Chondrocyte (in vitro differentiated cells): ENCODE measurements around the gene GALNT13. TPM values are rescaled to one million over a fixed set of nuclear protein-coding genes. Genes with fewer than 3 reads are reported as not detected.

ENCODE experiments used
- DNase-seq: peaks from one replicate; pipeline ENCODE4 v3.0.0; 2021; ENCODE audit warnings: mixed read lengths, low spot score
- H3K27ac Mint-ChIP-seq: one replicate; pipeline ENCODE4 v1.8.0; 2021; ENCODE audit warnings: mild to moderate bottlenecking, moderate library complexity, mixed read lengths; ENCODE audit not compliant: unreplicated experiment
- H3K27me3 Mint-ChIP-seq: 2 replicates; pipeline ENCODE4 v1.8.0; 2021; ENCODE audit warnings: low read depth, mixed read lengths
- H3K36me3 Mint-ChIP-seq: 2 replicates; pipeline ENCODE4 v1.8.0; 2021; ENCODE audit warnings: low read depth, mixed read lengths
- H3K4me1 Mint-ChIP-seq: 2 replicates; pipeline ENCODE4 v1.8.0; 2021; ENCODE audit warnings: low read depth, mild to moderate bottlenecking, mixed read lengths
- H3K4me3 Mint-ChIP-seq: one replicate; pipeline ENCODE4 v1.8.0; 2021; ENCODE audit warnings: mild to moderate bottlenecking, moderate library complexity, mixed read lengths; ENCODE audit not compliant: unreplicated experiment
- H3K9me3 Mint-ChIP-seq: 2 replicates; pipeline ENCODE4 v1.8.0; 2021; ENCODE audit warnings: low read depth, mixed read lengths
- CTCF ChIP-seq: fragments of 200-600 bp; sonication (generic); IDR thresholded peaks from 2 replicates; pipeline ENCODE4 v1.5.0; 2021; ENCODE audit warnings: antibody characterized with exemption, mild to moderate bottlenecking, moderate library complexity
- total RNA-seq: library from RNA; stranded (reverse); gene quantifications from 3 replicates; pipeline ENCODE4 v1.2.1, GENCODE V29; 2021

Gene GALNT13
- total RNA-seq, 1 donor from 2014 or later = not detected

GRCh38 chr2:154403242-154403790, 531.6 kb downstream of the GALNT13 start:
- H3K36me3 Mint-ChIP-seq = no peaks in the 10 kb centered on the region
- no peak for DNase-seq
- H3K27ac Mint-ChIP-seq = no peak overlapping the region
- H3K9me3 Mint-ChIP-seq = no peaks in the 10 kb centered on the region
- no peak for TF ChIP-seq CTCF
- peaks cover 27% of the 10 kb centered on the region for H3K27me3 Mint-ChIP-seq
- no peaks in the 10 kb centered on the region for H3K4me1 Mint-ChIP-seq
- no peak overlapping the region for H3K4me3 Mint-ChIP-seq

- Mint-ChIP-seq H3K27me3 (peaks cover 17% of the 10 kb centered on the region), H3K9me3 (no peaks in the 10 kb centered on the region), H3K4me1 (no peaks in the 10 kb centered on the region), H3K4me3 (no peak overlapping the region), H3K27ac (no peak overlapping the region), H3K36me3 (no peaks in the 10 kb centered on the region)
- no peak for DNase-seq
- TF ChIP-seq CTCF = no peak
These were observed 537.1 kb downstream of the GALNT13 start for GRCh38 chr2:154408786-154409185.

GRCh38 chr2:154422251-154422650, 550.5 kb downstream of the GALNT13 start:
- Mint-ChIP-seq H3K27me3 (peaks cover 8% of the 10 kb centered on the region), H3K4me3 (no peak overlapping the region), H3K9me3 (no peaks in the 10 kb centered on the region), H3K27ac (no peak overlapping the region), H3K36me3 (no peaks in the 10 kb centered on the region), H3K4me1 (no peaks in the 10 kb centered on the region)
- no peak for DNase-seq
- TF ChIP-seq CTCF = no peak

GRCh38 chr2:154425994-154426393, 554.3 kb downstream of the GALNT13 start:
- Mint-ChIP-seq H3K27me3 (peaks cover 7% of the 10 kb centered on the region), H3K4me1 (no peaks in the 10 kb centered on the region), H3K9me3 (no peaks in the 10 kb centered on the region), H3K36me3 (no peaks in the 10 kb centered on the region), H3K27ac (no peak overlapping the region), H3K4me3 (no peak overlapping the region)
- TF ChIP-seq CTCF = no peak
- DNase-seq = no peak

- Mint-ChIP-seq H3K9me3 (peaks cover 2% of the 10 kb centered on the region), H3K27ac (no peak overlapping the region)
- TF ChIP-seq CTCF = no peak
These were observed 555.7 kb downstream of the GALNT13 start for GRCh38 chr2:154427453-154427852.

More at GRCh38 chr2:154427453-154427852, 555.7 kb downstream of the GALNT13 start:
- no peak for DNase-seq
- Mint-ChIP-seq H3K27me3 (peaks cover 8% of the 10 kb centered on the region), H3K4me3 (no peak overlapping the region), H3K4me1 (no peaks in the 10 kb centered on the region), H3K36me3 (no peaks in the 10 kb centered on the region)
